Measurements from ENCODE around the gene CFAP20. TPM values are rescaled to one million over a fixed set of nuclear protein-coding genes. Genes with fewer than 3 reads are reported as not detected.

CFAP20 gene
- total and polyA plus RNA-seq, 4 donors = 22.1 to 30.6 (median 24.6) TPM

DNA sequence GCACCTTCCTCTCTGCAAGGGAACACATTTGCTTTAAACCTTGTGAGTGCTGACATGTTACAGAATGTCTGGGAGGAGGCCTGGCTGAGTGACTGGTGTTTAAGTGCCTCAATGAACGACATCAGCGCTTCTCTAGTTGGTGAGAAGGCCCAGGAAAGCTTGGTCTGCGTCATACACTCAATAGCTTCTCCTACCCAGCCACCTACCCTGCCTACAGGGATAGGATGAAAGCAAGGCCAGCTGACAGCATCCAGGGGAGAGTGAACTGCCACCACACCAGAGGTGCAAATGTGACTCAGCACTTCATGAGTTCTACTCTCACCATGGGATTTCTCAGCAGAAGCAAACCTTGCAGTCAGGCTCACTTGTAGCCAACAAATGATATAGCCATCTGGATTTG is 31.7 kb upstream of the CFAP20 start:
- 97% methylated on average over 3 of the region's 3 CpGs for WGBS
- Histone ChIP-seq H3K9me3 (ENCODE audit: control insufficient read depth in 4 of 4, low read length in 3 of 4) (no peaks in the 10 kb centered on the region), H3K27ac (ENCODE audit: low read depth in 1 of 2, low read length in 2 of 2) (no peak overlapping the region), H3K27me3 (ENCODE audit: control insufficient read depth in 4 of 4, insufficient read depth in 4 of 4, low read length in 3 of 4) (no peaks in the 10 kb centered on the region), H3K36me3 (ENCODE audit: control insufficient read depth in 4 of 4, insufficient read depth in 3 of 4, low read depth in 1 of 4, low read length in 3 of 4) (peaks cover 5 to 49% (median 46%) of the 10 kb centered on the region in 4 donors), H3K4me1 (ENCODE audit: control insufficient read depth in 4 of 4, insufficient read depth in 4 of 4, low read length in 3 of 4) (no peaks in the 10 kb centered on the region), H3K9ac (ENCODE audit: low read depth in 1 of 2, low read length in 2 of 2) (no peak overlapping the region), H3K4me3 (ENCODE audit: low read depth in 1 of 3, low read length in 3 of 3) (no peak overlapping the region)
- DNase-seq (ENCODE audit: low spot score) = no peak
- TF ChIP-seq NR2F2 (IDR thresholded peaks at IDR 0.05) = no peak
- TF ChIP-seq, protein P1, sequence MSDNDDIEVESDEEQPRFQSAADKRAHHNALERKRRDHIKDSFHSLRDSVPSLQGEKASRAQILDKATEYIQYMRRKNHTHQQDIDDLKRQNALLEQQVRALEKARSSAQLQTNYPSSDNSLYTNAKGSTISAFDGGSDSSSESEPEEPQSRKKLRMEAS (IDR thresholded peaks at IDR 0.05) = no peak
- no peak for TF ChIP-seq JUND (IDR thresholded peaks at IDR 0.05)
- no peak for TF ChIP-seq HNF4A (conservative IDR thresholded peaks at IDR 0.05)
- no peak for TF ChIP-seq TAF1 (conservative IDR thresholded peaks at IDR 0.05)
- no peak for TF ChIP-seq REST (IDR thresholded peaks at IDR 0.05)
- no peak for TF ChIP-seq HNF4G (IDR thresholded peaks at IDR 0.05)
- no peak for TF ChIP-seq EGR1 (IDR thresholded peaks at IDR 0.05; ENCODE audit: low read depth in 2 of 2)
- no peak for TF ChIP-seq RAD21 (IDR thresholded peaks at IDR 0.05)
- TF ChIP-seq, protein P2, sequence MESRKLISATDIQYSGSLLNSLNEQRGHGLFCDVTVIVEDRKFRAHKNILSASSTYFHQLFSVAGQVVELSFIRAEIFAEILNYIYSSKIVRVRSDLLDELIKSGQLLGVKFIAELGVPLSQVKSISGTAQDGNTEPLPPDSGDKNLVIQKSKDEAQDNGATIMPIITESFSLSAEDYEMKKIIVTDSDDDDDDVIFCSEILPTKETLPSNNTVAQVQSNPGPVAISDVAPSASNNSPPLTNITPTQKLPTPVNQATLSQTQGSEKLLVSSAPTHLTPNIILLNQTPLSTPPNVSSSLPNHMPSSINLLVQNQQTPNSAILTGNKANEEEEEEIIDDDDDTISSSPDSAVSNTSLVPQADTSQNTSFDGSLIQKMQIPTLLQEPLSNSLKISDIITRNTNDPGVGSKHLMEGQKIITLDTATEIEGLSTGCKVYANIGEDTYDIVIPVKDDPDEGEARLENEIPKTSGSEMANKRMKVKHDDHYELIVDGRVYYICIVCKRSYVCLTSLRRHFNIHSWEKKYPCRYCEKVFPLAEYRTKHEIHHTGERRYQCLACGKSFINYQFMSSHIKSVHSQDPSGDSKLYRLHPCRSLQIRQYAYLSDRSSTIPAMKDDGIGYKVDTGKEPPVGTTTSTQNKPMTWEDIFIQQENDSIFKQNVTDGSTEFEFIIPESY (IDR thresholded peaks at IDR 0.05) = no peak
- no peak for TF ChIP-seq GABPA (IDR thresholded peaks at IDR 0.05 in 1 of 2, conservative IDR thresholded peaks at IDR 0.05 in 1 of 2)
- no peak for TF ChIP-seq FOXA1 (IDR thresholded peaks at IDR 0.05)
- TF ChIP-seq ATF3 (IDR thresholded peaks at IDR 0.05) = no peak
- no peak for TF ChIP-seq FOXA2 (IDR thresholded peaks at IDR 0.05)
- TF ChIP-seq CTCF (IDR thresholded peaks at IDR 0.05; ENCODE audit: low read depth, low read length, missing input control) = no peak
- TF ChIP-seq SP1 (IDR thresholded peaks at IDR 0.05) = no peak

DNA sequence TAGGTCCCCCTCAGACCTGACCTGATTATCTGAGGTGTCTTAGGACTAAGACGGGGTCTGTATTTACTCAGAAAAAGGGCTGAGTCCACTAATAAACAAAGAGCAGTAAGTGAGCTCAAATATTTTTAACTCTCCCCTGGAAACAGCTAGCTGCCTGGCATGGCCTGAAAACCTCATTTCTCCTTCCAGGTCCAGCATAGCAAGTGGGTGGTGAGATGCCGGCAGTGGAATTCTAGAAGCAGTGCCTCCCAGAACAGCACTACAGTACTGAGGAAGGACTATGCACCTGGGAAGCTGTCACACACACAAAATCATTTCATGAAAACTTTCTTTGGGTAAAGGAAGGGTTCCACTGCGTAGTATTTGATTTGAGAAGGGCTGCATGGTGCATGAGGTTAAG is 29.5 kb upstream of the CFAP20 start:
- no peak for DNase-seq (ENCODE audit: low spot score)
- 93% methylated on average over 3 of the region's 3 CpGs for WGBS
- Histone ChIP-seq H3K9me3 (ENCODE audit: control insufficient read depth in 4 of 4, low read length in 3 of 4) (no peaks in the 10 kb centered on the region), H3K36me3 (ENCODE audit: control insufficient read depth in 4 of 4, insufficient read depth in 3 of 4, low read depth in 1 of 4, low read length in 3 of 4) (peaks cover 3 to 28% (median 25%) of the 10 kb centered on the region in 4 donors), H3K9ac (ENCODE audit: low read depth in 1 of 2, low read length in 2 of 2) (no peak overlapping the region), H3K27ac (ENCODE audit: low read depth in 1 of 2, low read length in 2 of 2) (no peak overlapping the region), H3K27me3 (ENCODE audit: control insufficient read depth in 4 of 4, insufficient read depth in 4 of 4, low read length in 3 of 4) (no peaks in the 10 kb centered on the region), H3K4me1 (ENCODE audit: control insufficient read depth in 4 of 4, insufficient read depth in 4 of 4, low read length in 3 of 4) (no peaks in the 10 kb centered on the region), H3K4me3 (ENCODE audit: low read depth in 1 of 3, low read length in 3 of 3) (no peak overlapping the region)
- TF ChIP-seq EGR1 (IDR thresholded peaks at IDR 0.05; ENCODE audit: low read depth in 2 of 2) (no peak), RAD21 (IDR thresholded peaks at IDR 0.05) (no peak), REST (IDR thresholded peaks at IDR 0.05) (no peak), FOXA2 (IDR thresholded peaks at IDR 0.05) (no peak), HNF4G (IDR thresholded peaks at IDR 0.05) (no peak), JUND (IDR thresholded peaks at IDR 0.05) (no peak), RXRA (IDR thresholded peaks at IDR 0.05) (no peak), TAF1 (conservative IDR thresholded peaks at IDR 0.05) (no peak), FOXA1 (IDR thresholded peaks at IDR 0.05) (no peak), GABPA (IDR thresholded peaks at IDR 0.05 in 1 of 2, conservative IDR thresholded peaks at IDR 0.05 in 1 of 2) (no peak)
- TF ChIP-seq, protein P2 (IDR thresholded peaks at IDR 0.05) = no peak

All from liver (tissue), 9 donors.